K562 (cell line): Measurements from ENCODE around the gene FAM174C.

Experiments
- EGR1 ChIP-seq: fragments of 450-650 bp; conservative IDR thresholded peaks from 2 replicates; pipeline ENCODE4 v1.6.1; 2017; ENCODE audit warnings: mild to moderate bottlenecking
- FOXK2 ChIP-seq, 2 experiments: fragments of 450-650 bp; IDR thresholded peaks in 1 of 2; conservative IDR thresholded peaks in 1 of 2; 2 replicates each; pipeline ENCODE4 v1.6.1; 2016; ENCODE audit warnings: low read depth in 2 of 2, mild to moderate bottlenecking in 1 of 2
- KLF16 ChIP-seq: IDR thresholded peaks from 2 replicates; pipeline ENCODE4 v1.6.1; 2016; ENCODE audit warnings: antibody characterized with exemption

DNA sequence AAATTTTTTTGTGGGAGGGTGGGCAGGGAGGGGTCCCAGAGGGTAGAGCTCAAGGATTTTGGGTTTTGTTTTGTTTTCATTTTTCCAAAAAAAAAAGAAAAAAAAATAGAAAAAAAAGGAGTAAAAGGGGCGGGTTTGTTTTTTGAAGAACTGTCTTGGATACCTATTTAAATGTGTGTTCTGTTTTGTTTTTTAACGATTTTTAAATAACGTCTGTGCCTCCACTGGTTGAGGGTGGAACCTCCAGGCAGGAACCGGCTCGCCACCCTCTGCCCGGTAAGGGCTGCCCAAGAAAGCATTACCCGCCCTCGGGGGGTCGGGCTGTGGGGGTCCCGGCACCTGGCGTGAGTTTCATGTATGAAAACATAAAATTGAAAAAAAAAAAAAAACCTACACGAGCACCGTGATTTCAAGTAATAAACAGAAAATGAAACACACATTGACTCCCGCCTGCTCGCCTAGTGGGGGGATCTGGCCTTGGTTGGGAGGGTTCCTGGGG lies 16.6 kb upstream of the FAM174C start:
- TF ChIP-seq KLF16 (no peak), FOXK2 (conservative IDR thresholded peaks at IDR 0.05 in 1 of 2, IDR thresholded peaks at IDR 0.05 in 1 of 2; ENCODE audit: low read depth in 2 of 2) (no peak), EGR1 (no peak)
